ENCODE data around the gene CORO2A. TPM values are rescaled to one million over a fixed set of nuclear protein-coding genes. Genes with fewer than 3 reads are reported as not detected.
"Not testable (repeated sequence)": the region's sequence is repeated elsewhere in the genome, so short reads cannot be mapped to it uniquely, and the experiment has no call there.

Gene CORO2A
- total RNA-seq, 1 donor from 2014 or later = 0.96 TPM

DNA sequence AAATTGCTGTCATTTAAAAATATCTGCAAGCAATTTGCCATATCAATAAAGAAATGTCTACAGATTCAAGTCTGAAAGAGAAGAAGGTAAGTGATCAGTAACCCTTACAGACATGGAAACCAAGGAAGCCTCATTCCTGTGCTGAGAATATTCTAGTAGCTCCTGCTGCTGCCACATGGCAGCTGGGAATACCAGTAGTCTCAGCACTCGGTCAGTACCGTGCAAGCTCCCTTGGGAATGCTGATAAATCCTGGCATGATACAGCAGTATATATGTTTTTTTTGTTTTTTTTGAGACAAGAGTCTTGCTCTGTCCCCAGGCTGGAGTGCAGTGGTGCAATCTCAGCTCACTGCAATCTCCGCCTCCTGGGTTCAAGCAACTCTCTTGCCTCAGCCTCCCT is 108.0 kb downstream of the CORO2A start:
- no peak for DNase-seq (ENCODE audit: low spot score)
- H3K9me3 Mint-ChIP-seq = no peaks in the 10 kb centered on the region
- peaks cover 26% of the 10 kb centered on the region for H3K4me1 Mint-ChIP-seq (ENCODE audit: low read depth)
- peaks cover 84% of the 10 kb centered on the region for H3K36me3 Mint-ChIP-seq (ENCODE audit: low read depth)
- no peak overlapping the region for H3K27ac Mint-ChIP-seq
- H3K27me3 Mint-ChIP-seq (ENCODE audit: low read depth) = no peaks in the 10 kb centered on the region
- intact Hi-C loops (cut with micrococcal nuclease) = no loop called here
- no peak overlapping the region for H3K4me3 Mint-ChIP-seq (ENCODE audit: low read depth)

DNA sequence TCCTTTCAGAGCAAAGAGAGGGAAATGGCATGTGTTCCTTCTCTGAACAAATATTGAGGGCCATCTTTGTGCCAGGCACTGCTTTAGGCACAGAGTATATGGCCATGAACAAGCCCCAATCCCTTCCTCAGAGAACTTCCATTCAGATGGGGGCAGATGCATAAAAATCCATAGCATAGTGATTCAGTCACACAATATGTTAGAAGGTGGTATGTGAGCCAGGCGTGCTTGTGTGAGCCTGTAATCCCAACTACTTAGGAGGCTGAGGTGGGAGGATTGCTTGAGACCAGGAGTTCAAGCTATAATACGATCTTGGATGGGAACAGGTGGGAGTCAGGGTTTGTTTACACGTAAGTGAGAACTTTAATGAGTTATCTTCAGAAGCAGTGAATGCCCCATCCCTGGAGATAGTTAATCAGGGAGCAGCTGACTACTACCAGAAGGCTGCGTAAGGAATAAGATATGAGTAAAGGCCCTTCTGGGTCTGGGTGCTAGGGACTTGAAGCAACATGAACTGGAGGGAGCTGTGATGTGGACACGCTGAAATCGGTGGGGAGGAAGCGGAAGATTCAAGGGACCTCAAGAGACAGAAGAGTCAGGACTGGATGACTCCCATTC is 108.8 kb downstream of the CORO2A start:
- Mint-ChIP-seq H3K27me3 (ENCODE audit: low read depth) (no peaks in the 10 kb centered on the region), H3K9me3 (no peaks in the 10 kb centered on the region), H3K36me3 (ENCODE audit: low read depth) (peaks cover 88% of the 10 kb centered on the region), H3K27ac (peak overlapping the region; percentile 4), H3K4me1 (ENCODE audit: low read depth) (peaks cover 24% of the 10 kb centered on the region), H3K4me3 (ENCODE audit: low read depth) (no peak overlapping the region)
- intact Hi-C loops (cut with micrococcal nuclease) = no loop called here
- no peak for DNase-seq (ENCODE audit: low spot score)

DNA sequence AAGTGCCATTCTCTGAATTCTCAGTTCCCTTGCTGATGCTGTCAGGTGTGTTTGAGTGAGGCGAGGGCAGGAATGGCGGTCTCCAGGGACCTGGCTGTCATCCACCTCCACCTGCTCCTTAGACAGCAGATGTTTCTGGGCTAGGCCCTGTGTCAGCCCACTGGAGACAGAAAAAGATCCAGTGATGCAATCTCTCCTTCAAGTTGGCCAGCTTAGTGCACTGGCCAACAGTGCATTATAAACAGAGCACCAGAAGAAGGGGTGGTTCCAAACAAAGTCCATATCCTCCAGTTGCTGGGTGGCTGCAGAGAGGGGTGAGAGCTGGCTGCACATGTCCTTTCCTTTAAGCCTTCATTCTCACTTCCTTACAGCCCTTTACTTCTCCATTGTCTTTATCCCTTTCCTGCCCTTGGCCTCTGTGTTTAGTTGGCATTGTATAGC is 109.4 kb downstream of the CORO2A start:
- peaks cover 88% of the 10 kb centered on the region for H3K36me3 Mint-ChIP-seq (ENCODE audit: low read depth)
- no peaks in the 10 kb centered on the region for H3K27me3 Mint-ChIP-seq (ENCODE audit: low read depth)
- intact Hi-C loops (cut with micrococcal nuclease) = no loop called here
- H3K9me3 Mint-ChIP-seq = no peaks in the 10 kb centered on the region
- H3K4me1 Mint-ChIP-seq (ENCODE audit: low read depth) = peaks cover 23% of the 10 kb centered on the region
- H3K27ac Mint-ChIP-seq = peak overlapping the region; percentile 44
- DNase-seq (ENCODE audit: low spot score) = no peak
- no peak overlapping the region for H3K4me3 Mint-ChIP-seq (ENCODE audit: low read depth)

DNA sequence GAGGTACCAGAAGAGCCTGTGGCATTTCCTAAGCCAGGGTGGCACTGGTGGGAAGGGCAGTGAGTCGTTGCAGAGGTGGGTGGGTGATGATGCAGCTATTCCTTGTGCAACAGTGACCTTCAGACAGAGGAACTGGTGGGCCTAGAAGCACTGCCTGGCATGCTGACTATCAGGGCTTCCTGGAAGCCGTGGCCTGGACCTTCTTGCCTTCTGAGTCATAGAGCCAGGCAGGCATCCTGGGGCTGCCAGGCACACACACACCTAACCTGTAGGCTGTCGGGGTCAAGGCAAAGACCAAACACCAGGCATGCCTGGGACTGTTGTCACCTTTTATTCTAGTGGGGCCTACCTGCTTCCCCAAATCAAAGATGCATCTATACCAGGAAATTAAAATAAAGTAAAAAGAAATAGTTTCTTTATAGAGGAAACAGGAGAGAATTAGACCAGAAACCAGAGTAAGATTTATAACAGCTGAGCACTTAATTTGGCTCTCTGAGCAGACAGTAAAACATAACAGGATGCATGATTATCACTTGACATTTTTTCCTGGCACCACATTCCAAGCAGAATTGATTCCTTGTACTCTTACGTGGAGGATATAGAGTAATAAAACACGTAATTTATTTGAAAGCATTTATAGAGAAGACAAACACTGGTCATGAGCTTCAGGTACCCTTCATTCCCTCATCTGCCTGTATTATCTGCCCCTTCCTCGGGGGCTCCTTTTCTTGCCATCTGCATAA is 110.8 kb downstream of the CORO2A start:
- Mint-ChIP-seq H3K4me3 (ENCODE audit: low read depth) (no peak overlapping the region), H3K4me1 (ENCODE audit: low read depth) (peaks cover 20% of the 10 kb centered on the region), H3K27me3 (ENCODE audit: low read depth) (no peaks in the 10 kb centered on the region), H3K36me3 (ENCODE audit: low read depth) (peaks cover 92% of the 10 kb centered on the region), H3K27ac (peak overlapping the region; percentile 77), H3K9me3 (no peaks in the 10 kb centered on the region)
- intact Hi-C loops (cut with micrococcal nuclease) = no loop called here
- DNase-seq (ENCODE audit: low spot score) = no peak

DNA sequence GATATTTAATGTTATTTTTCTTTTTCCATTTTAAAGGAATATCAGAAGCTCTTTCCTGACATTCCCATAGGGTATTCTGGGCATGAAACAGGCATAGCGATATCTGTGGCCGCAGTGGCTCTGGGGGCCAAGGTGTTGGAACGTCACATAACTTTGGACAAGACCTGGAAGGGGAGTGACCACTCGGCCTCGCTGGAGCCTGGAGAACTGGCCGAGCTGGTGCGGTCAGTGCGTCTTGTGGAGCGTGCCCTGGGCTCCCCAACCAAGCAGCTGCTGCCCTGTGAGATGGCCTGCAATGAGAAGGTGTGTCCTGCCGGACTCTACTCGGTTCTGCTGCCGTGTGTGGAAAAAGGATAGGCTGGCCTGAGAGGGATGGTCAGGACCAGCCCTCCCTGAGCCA is 111.7 kb downstream of the CORO2A start:
- Mint-ChIP-seq H3K9me3 (no peaks in the 10 kb centered on the region), H3K27me3 (ENCODE audit: low read depth) (no peaks in the 10 kb centered on the region), H3K36me3 (ENCODE audit: low read depth) (peaks cover 85% of the 10 kb centered on the region), H3K27ac (peak overlapping the region; percentile 77), H3K4me1 (ENCODE audit: low read depth) (peaks cover 21% of the 10 kb centered on the region), H3K4me3 (ENCODE audit: low read depth) (no peak overlapping the region)
- intact Hi-C loops (cut with micrococcal nuclease) = no loop called here
- no peak for DNase-seq (ENCODE audit: low spot score)

DNA sequence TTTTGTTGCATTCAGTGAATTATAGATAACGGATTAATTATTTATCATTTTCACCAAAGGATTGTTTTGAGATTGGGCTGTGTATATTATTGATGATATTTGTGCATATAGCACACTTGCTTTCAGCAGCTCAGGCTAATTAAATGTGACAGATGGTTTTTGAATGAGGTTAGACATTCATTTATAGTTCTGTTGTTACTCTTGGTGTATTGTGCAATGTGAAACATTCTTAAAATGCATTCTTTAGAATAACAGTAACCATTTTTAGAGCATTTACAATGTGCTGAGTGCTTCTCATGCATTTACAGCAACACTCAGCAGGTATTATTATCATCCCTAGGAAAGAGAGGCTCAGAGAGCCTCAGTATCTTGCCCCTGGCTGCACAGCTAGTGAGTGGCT is 112.1 kb downstream of the CORO2A start:
- Mint-ChIP-seq H3K4me3 (ENCODE audit: low read depth) (no peak overlapping the region), H3K27me3 (ENCODE audit: low read depth) (no peaks in the 10 kb centered on the region), H3K36me3 (ENCODE audit: low read depth) (peaks cover 85% of the 10 kb centered on the region), H3K4me1 (ENCODE audit: low read depth) (peaks cover 26% of the 10 kb centered on the region), H3K9me3 (no peaks in the 10 kb centered on the region), H3K27ac (peak overlapping the region; percentile 77)
- intact Hi-C loops (cut with micrococcal nuclease) = no loop called here
- DNase-seq (ENCODE audit: low spot score) = no peak

DNA sequence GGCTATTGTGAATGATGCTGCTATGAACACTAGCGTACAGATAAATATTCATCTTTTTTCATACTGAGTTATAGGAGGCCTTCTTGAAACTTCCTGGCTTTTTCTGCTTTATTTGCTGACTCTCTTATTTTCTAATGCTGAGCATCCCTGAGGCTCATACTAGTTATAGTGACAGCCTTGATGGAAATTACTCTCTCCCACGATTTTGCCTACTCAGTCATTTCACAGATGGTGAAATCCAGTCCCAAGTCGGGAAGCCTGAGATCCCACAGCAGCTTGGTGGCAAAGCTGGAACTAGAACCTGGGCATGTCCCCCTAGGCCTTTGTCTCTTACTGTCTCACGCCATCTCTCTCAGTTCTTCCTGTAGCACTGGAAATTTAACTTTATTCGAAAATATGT is 113.5 kb downstream of the CORO2A start:
- H3K27ac Mint-ChIP-seq = peak overlapping the region; percentile 33
- no peak for DNase-seq (ENCODE audit: low spot score)
- H3K36me3 Mint-ChIP-seq (ENCODE audit: low read depth) = peaks cover 71% of the 10 kb centered on the region
- H3K4me3 Mint-ChIP-seq (ENCODE audit: low read depth) = no peak overlapping the region
- intact Hi-C loops (cut with micrococcal nuclease) = no loop called here
- H3K9me3 Mint-ChIP-seq = no peaks in the 10 kb centered on the region
- H3K27me3 Mint-ChIP-seq (ENCODE audit: low read depth) = no peaks in the 10 kb centered on the region
- H3K4me1 Mint-ChIP-seq (ENCODE audit: low read depth) = peaks cover 36% of the 10 kb centered on the region

DNA sequence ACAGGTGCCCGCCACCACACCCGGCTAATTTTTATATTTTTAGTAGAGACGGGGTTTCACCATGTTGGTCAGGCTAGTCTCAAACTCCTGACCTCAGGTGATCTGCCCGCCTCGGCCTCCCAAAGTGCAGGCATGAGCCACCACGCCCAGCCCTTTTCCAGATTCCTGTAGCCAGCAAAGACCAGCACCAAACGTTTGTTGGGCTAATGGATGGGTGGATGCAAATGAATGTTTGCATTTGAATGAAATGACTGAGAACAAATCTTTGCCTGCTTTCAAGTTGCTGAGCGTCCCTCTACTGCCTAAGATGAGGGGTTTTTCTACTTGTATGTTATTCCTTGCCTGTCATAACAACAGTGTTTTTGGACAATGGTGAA is 115.9 kb downstream of the CORO2A start:
- H3K9me3 Mint-ChIP-seq; intact Hi-C loops (cut with micrococcal nuclease); H3K4me3 Mint-ChIP-seq (ENCODE audit: low read depth); H3K27me3 Mint-ChIP-seq (ENCODE audit: low read depth); DNase-seq (ENCODE audit: low spot score): not testable (repeated sequence)
- Mint-ChIP-seq H3K36me3 (ENCODE audit: low read depth) (peaks cover 47% of the 10 kb centered on the region), H3K27ac (peak overlapping the region; percentile 84), H3K4me1 (ENCODE audit: low read depth) (peaks cover 27% of the 10 kb centered on the region)

DNA sequence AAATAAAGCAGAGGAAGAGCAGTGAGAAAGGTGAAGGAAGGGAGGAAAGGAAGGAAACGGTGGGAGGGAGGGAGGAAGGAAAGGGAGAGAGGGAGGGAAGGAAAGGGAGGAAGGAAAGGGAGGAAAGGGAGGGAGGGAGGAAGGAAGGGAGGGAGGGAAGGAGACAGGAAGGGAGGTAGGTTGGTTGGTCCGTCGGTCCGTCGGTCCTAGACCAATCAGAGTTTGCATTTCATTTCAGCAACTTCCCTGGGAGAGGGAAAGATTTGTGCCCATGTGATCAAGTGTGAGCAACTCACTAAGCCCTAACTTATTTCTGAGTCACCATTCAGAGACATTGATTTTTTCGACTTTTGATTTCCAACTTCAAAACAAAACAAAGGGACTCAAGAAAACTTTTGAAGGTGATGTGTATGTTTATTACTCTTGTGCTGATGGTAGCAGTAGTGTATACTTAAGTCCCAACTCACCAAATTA is 117.1 kb downstream of the CORO2A start:
- DNase-seq (ENCODE audit: low spot score) = no peak
- H3K27ac Mint-ChIP-seq = peak overlapping the region; percentile 84
- intact Hi-C loops (cut with micrococcal nuclease) = loop anchor here (1.0 to 2.0 kb wide), 3 partner anchors 27 to 117 kb away; partner anchors contain the start of genes CORO2A and TRIM14

DNA sequence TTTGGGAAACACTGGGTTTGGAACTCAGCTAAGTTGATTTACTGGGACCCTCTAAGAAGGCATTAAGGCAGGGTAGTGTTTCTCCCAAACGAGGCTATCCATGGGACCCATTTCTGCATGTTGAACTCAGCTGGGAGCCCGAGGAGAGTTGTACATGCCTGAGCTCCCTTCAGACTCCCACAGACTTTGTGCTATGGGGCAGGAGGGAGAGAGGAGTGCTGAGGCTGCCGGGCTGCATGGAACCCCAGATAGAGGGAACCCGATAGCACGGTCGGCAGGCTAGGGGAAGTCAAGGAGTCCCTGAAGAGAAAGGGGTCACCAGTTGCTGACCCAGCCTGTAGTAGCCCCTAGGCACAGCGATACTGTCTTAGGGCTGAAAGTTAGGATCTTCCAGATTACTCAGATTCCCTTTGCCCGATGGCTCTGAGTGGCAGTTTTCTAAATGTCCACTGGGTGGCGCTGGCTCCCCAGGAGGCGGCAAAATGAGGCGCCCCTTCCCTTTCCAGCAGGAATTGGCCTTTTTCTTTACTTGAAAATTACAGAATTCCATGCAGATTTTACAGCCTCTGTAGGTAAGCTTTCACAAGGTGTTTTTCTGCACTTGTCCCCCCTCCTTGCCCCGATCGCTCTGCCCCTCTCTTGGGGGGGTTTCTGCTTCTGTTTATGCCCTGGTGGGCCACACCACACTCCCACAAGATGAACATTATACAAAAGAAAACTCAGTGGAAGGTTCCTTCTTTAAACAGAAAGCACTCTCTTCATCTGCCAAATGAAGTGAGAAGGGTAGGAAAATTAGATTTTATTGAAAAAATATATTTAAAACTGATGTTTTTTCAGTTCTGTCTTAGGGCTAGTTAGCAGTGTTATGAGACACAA is 118.1 kb downstream of the CORO2A start:
- peaks cover 36% of the 10 kb centered on the region for H3K36me3 Mint-ChIP-seq (ENCODE audit: low read depth)
- DNase-seq (ENCODE audit: low spot score) = peak; percentile 49
- no peak overlapping the region for H3K4me3 Mint-ChIP-seq (ENCODE audit: low read depth)
- H3K27ac Mint-ChIP-seq = peak overlapping the region; percentile 84
- intact Hi-C loops (cut with micrococcal nuclease) = loop anchor here (1.0 to 2.0 kb wide), 3 partner anchors 28 to 189 kb away; partner anchors contain the start of gene TRIM14
- peaks cover 18% of the 10 kb centered on the region for H3K4me1 Mint-ChIP-seq (ENCODE audit: low read depth)
- H3K27me3 Mint-ChIP-seq (ENCODE audit: low read depth) = no peaks in the 10 kb centered on the region
- no peaks in the 10 kb centered on the region for H3K9me3 Mint-ChIP-seq

More for the DNA sequence above, 117.1 kb downstream of the CORO2A start:
- Mint-ChIP-seq H3K27me3 (ENCODE audit: low read depth) (no peaks in the 10 kb centered on the region), H3K4me1 (ENCODE audit: low read depth) (peaks cover 21% of the 10 kb centered on the region), H3K36me3 (ENCODE audit: low read depth) (peaks cover 41% of the 10 kb centered on the region), H3K9me3 (no peaks in the 10 kb centered on the region), H3K4me3 (ENCODE audit: low read depth) (peak overlapping the region; percentile 6)

DNA sequence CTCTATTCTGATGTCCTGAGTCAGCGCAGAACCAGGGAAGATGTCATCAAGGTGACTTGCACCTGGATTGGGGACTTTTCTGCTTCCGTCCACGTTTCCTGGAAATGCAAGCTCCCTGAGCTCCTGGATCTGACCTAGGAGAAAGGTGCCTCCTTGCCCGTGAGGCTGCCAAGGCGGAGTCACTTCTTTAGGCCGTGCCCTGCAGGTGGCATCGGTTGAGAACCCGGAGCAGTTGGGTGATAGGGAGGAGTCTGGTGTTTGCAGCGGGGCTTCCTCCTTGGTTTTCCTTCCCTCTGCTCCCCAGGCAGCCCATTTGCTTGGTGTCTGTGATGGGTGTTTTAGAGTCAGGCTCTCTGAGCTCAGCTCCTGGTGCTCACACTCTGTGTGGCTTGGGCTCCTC is 120.7 kb downstream of the CORO2A start:
- intact Hi-C loops (cut with micrococcal nuclease) = no loop called here
- Mint-ChIP-seq H3K36me3 (ENCODE audit: low read depth) (peaks cover 25% of the 10 kb centered on the region), H3K27ac (no peak overlapping the region), H3K4me3 (ENCODE audit: low read depth) (no peak overlapping the region), H3K4me1 (ENCODE audit: low read depth) (peaks cover 18% of the 10 kb centered on the region), H3K9me3 (no peaks in the 10 kb centered on the region), H3K27me3 (ENCODE audit: low read depth) (no peaks in the 10 kb centered on the region)
- no peak for DNase-seq (ENCODE audit: low spot score)
